ENCODE measurements around the gene NPAS3.

DNA sequence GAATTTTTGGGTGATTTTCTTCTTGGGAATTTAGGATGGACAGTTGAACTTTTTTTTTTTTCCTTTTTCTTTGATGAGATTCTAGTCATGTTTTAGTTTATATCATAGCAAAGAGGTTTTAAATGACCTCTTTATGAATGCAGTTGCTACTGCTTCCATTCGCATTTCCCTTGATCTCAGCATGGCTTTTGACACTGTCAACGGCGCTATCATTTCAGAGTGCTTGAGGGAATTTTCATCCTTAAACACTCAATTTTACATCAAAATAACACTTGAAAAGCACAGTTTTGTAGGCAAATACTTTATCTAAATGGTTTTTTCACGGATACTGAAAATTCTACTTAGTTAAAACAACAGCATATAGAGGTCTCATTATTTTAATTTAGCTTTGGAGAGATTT is 195.5 kb downstream of the NPAS3 start:
- TF ChIP-seq, protein P1, sequence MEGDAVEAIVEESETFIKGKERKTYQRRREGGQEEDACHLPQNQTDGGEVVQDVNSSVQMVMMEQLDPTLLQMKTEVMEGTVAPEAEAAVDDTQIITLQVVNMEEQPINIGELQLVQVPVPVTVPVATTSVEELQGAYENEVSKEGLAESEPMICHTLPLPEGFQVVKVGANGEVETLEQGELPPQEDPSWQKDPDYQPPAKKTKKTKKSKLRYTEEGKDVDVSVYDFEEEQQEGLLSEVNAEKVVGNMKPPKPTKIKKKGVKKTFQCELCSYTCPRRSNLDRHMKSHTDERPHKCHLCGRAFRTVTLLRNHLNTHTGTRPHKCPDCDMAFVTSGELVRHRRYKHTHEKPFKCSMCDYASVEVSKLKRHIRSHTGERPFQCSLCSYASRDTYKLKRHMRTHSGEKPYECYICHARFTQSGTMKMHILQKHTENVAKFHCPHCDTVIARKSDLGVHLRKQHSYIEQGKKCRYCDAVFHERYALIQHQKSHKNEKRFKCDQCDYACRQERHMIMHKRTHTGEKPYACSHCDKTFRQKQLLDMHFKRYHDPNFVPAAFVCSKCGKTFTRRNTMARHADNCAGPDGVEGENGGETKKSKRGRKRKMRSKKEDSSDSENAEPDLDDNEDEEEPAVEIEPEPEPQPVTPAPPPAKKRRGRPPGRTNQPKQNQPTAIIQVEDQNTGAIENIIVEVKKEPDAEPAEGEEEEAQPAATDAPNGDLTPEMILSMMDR (IDR thresholded peaks at IDR 0.05) = no peak
- no peak for TF ChIP-seq POLR2A (IDR thresholded peaks at IDR 0.05)
